ENCODE results near the gene PEX19.

PEX19 gene

GRCh38 chr1:160282807-160283206, 2.1 kb downstream of the PEX19 start:
- H3K27me3 ChIP-seq (ENCODE audit: insufficient read depth, poor library complexity, severe bottlenecking): no peaks in the 10 kb centered on the region
- no peak overlapping the region for H3K27ac ChIP-seq (replicated peaks)
- no peak for DNase-seq (ENCODE audit: low read depth in 1 of 2, low spot score in 1 of 2)
- TF ChIP-seq, protein P1, sequence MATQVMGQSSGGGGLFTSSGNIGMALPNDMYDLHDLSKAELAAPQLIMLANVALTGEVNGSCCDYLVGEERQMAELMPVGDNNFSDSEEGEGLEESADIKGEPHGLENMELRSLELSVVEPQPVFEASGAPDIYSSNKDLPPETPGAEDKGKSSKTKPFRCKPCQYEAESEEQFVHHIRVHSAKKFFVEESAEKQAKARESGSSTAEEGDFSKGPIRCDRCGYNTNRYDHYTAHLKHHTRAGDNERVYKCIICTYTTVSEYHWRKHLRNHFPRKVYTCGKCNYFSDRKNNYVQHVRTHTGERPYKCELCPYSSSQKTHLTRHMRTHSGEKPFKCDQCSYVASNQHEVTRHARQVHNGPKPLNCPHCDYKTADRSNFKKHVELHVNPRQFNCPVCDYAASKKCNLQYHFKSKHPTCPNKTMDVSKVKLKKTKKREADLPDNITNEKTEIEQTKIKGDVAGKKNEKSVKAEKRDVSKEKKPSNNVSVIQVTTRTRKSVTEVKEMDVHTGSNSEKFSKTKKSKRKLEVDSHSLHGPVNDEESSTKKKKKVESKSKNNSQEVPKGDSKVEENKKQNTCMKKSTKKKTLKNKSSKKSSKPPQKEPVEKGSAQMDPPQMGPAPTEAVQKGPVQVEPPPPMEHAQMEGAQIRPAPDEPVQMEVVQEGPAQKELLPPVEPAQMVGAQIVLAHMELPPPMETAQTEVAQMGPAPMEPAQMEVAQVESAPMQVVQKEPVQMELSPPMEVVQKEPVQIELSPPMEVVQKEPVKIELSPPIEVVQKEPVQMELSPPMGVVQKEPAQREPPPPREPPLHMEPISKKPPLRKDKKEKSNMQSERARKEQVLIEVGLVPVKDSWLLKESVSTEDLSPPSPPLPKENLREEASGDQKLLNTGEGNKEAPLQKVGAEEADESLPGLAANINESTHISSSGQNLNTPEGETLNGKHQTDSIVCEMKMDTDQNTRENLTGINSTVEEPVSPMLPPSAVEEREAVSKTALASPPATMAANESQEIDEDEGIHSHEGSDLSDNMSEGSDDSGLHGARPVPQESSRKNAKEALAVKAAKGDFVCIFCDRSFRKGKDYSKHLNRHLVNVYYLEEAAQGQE (IDR thresholded peaks at IDR 0.05; ENCODE audit: insufficient replicate concordance, low read depth): no peak
- TF ChIP-seq GABPA (IDR thresholded peaks at IDR 0.05; ENCODE audit: low read depth) (no peak), SPI1 (IDR thresholded peaks at IDR 0.05; ENCODE audit: borderline replicate concordance, low read depth) (no peak), POLR2AphosphoS5 (IDR thresholded peaks at IDR 0.05; ENCODE audit: low read depth) (no peak)
- TF ChIP-seq, protein P2, sequence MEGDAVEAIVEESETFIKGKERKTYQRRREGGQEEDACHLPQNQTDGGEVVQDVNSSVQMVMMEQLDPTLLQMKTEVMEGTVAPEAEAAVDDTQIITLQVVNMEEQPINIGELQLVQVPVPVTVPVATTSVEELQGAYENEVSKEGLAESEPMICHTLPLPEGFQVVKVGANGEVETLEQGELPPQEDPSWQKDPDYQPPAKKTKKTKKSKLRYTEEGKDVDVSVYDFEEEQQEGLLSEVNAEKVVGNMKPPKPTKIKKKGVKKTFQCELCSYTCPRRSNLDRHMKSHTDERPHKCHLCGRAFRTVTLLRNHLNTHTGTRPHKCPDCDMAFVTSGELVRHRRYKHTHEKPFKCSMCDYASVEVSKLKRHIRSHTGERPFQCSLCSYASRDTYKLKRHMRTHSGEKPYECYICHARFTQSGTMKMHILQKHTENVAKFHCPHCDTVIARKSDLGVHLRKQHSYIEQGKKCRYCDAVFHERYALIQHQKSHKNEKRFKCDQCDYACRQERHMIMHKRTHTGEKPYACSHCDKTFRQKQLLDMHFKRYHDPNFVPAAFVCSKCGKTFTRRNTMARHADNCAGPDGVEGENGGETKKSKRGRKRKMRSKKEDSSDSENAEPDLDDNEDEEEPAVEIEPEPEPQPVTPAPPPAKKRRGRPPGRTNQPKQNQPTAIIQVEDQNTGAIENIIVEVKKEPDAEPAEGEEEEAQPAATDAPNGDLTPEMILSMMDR (IDR thresholded peaks at IDR 0.05; ENCODE audit: insufficient read depth, low read length): no peak
- H3K4me3 ChIP-seq (replicated peaks; ENCODE audit: insufficient read depth, low read length): no peak overlapping the region

DNA sequence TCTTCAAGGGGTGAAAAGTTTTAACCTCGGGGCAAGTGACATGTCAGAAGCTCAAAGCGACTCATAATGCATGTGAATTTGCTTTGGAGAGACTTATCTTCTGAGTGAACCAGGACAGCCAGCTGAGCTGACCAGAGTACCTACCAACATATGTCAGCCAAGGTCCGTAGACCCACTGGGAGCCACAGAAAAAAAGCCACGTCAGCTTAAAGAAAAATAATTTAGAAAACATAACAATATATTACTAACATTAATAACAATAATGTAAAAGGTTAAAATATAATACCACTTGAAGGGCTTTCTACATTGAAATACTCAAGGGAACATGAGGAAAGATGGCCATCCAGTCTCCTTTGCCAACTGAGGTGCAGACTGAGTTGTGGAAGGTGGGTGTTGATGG, 6.9 kb downstream of the PEX19 start:
- Histone ChIP-seq H3K4me3 (replicated peaks; ENCODE audit: insufficient read depth, low read length) (no peak overlapping the region), H3K27ac (replicated peaks) (no peak overlapping the region), H3K27me3 (ENCODE audit: insufficient read depth, poor library complexity, severe bottlenecking) (no peaks in the 10 kb centered on the region)
- TF ChIP-seq, protein P1 (IDR thresholded peaks at IDR 0.05; ENCODE audit: insufficient replicate concordance, low read depth): no peak
- TF ChIP-seq SPI1 (IDR thresholded peaks at IDR 0.05; ENCODE audit: borderline replicate concordance, low read depth) (no peak), GABPA (IDR thresholded peaks at IDR 0.05; ENCODE audit: low read depth) (no peak), POLR2AphosphoS5 (IDR thresholded peaks at IDR 0.05; ENCODE audit: low read depth) (no peak)
- no peak for DNase-seq (ENCODE audit: low read depth in 1 of 2, low spot score in 1 of 2)

GRCh38 chr1:160277330-160277729, 7.6 kb downstream of the PEX19 start:
- Histone ChIP-seq H3K27ac (replicated peaks) (no peak overlapping the region), H3K27me3 (ENCODE audit: insufficient read depth, poor library complexity, severe bottlenecking) (no peaks in the 10 kb centered on the region), H3K4me3 (replicated peaks; ENCODE audit: insufficient read depth, low read length) (no peak overlapping the region)
- no peak for DNase-seq (ENCODE audit: low read depth in 1 of 2, low spot score in 1 of 2)
- TF ChIP-seq, protein P2 (IDR thresholded peaks at IDR 0.05; ENCODE audit: insufficient read depth, low read length): no peak

DNA sequence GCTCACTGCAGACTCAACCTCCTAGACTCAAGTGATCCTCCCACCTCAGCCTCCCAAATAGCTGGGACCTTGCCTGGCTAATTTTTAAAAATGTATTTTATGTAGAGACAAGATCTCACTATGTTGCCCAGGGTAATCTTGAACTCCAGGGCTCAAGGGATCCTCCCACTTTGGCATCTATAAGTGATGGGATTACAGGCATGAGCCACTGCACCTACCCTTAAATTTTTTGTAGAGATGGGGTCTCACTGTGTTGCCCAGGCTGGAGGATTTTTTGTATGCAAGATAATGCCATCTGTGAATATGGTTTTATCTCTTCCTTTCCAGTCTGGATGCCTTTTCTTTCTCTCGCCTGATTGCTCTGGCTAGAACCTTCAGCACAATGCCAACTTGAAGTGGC, 13.9 kb downstream of the PEX19 start:
- TF ChIP-seq GABPA (IDR thresholded peaks at IDR 0.05; ENCODE audit: low read depth) (no peak), SPI1 (IDR thresholded peaks at IDR 0.05; ENCODE audit: borderline replicate concordance, low read depth) (no peak), POLR2AphosphoS5 (IDR thresholded peaks at IDR 0.05; ENCODE audit: low read depth) (no peak)
- TF ChIP-seq, protein P2 (IDR thresholded peaks at IDR 0.05; ENCODE audit: insufficient read depth, low read length): no peak
- TF ChIP-seq, protein P1 (IDR thresholded peaks at IDR 0.05; ENCODE audit: insufficient replicate concordance, low read depth): no peak
- no peak overlapping the region for H3K27ac ChIP-seq (replicated peaks)
- DNase-seq (ENCODE audit: low read depth in 1 of 2, low spot score in 1 of 2): no peak
- no peaks in the 10 kb centered on the region for H3K27me3 ChIP-seq (ENCODE audit: insufficient read depth, poor library complexity, severe bottlenecking)
- no peak overlapping the region for H3K4me3 ChIP-seq (replicated peaks; ENCODE audit: insufficient read depth, low read length)

Data from HL-60 (cell line).